PC-9 (cell line): ENCODE measurements around the gene CELF2. TPM values are rescaled to one million over a fixed set of nuclear protein-coding genes. Genes with fewer than 3 reads are reported as not detected.

Experiments used
- BruUV-seq: library from RNA; stranded (reverse); fragments of 400-500 nt; replicated peaks from 2 replicates; lab custom pipeline; 2021; lab: Mats Ljungman, UMichigan
- CTCF ChIA-PET: fragments of 300-600 bp; sonication (Branson Sonifier 250); formaldehyde crosslinking; loops from one replicate; lab custom pipeline; 2022; ENCODE audit warnings: antibody characterized with exemption; lab: Charles Lee
- POLR2A ChIA-PET: fragments of 300-600 bp; sonication (Branson Sonifier 250); formaldehyde crosslinking; loops from one replicate; lab custom pipeline; 2022; ENCODE audit warnings: antibody characterized with exemption; ENCODE audit not compliant: unreplicated experiment; lab: Charles Lee
- DNase-seq, 2 experiments: peaks; one replicate each; pipeline versions ENCODE4 v3.0.0 to v3.0.0-alpha.2; 2015 to 2022; ENCODE audit warnings: mixed read lengths in 1 of 2
- H2AFZ ChIP-seq: fragments of 200-600 bp; sonication (generic); 2 replicates; pipeline ENCODE4 v1.8.1; 2017; ENCODE audit warnings: antibody characterized with exemption
- H3F3A ChIP-seq: fragments of 200-600 bp; sonication (generic); 2 replicates; pipeline ENCODE4 v1.8.1; 2017; ENCODE audit warnings: antibody characterized with exemption, mild to moderate bottlenecking, low read depth; ENCODE audit not compliant: insufficient read depth
- H3K27ac ChIP-seq: fragments of 200-600 bp; sonication (generic); 2 replicates; pipeline ENCODE4 v1.6.1; 2016; ENCODE audit warnings: mixed run types
- H3K27me3 ChIP-seq: fragments of 200-600 bp; sonication (generic); 2 replicates; pipeline ENCODE4 v1.6.1; 2016; ENCODE audit warnings: low read depth, mixed run types; ENCODE audit not compliant: insufficient read depth
- H3K36me3 ChIP-seq: fragments of 200-600 bp; sonication (generic); 2 replicates; pipeline ENCODE4 v1.6.1; 2016; ENCODE audit warnings: low read depth, mixed run types
- H3K4me1 ChIP-seq: fragments of 200-600 bp; sonication (generic); replicated peaks from 2 replicates; pipeline ENCODE4 v1.6.1; 2016; ENCODE audit warnings: mixed run types; ENCODE audit not compliant: insufficient read depth
- H3K4me2 ChIP-seq: fragments of 200-600 bp; sonication (generic); 2 replicates; pipeline ENCODE4 v1.6.1; 2017; ENCODE audit warnings: mixed run types
- H3K4me3 ChIP-seq: fragments of 200-600 bp; sonication (generic); 2 replicates; pipeline ENCODE4 v1.6.1; 2016; ENCODE audit warnings: mixed run types
- H3K79me2 ChIP-seq: fragments of 200-600 bp; sonication (generic); 2 replicates; pipeline ENCODE4 v1.6.1; 2017; ENCODE audit warnings: low read depth, mixed run types
- H3K9me2 ChIP-seq: fragments of 200-600 bp; sonication (generic); 2 replicates; pipeline ENCODE4 v1.8.1; 2017; ENCODE audit warnings: mild to moderate bottlenecking; ENCODE audit not compliant: insufficient read depth
- H3K9me3 ChIP-seq: fragments of 200-600 bp; sonication (generic); 2 replicates; pipeline ENCODE4 v1.8.1; 2016; ENCODE audit warnings: low read depth; ENCODE audit not compliant: insufficient read depth
- H4K20me1 ChIP-seq: fragments of 200-600 bp; sonication (generic); 2 replicates; pipeline ENCODE4 v1.8.1; 2017; ENCODE audit not compliant: insufficient read depth
- CTCF ChIP-seq: fragments of 200-600 bp; sonication (generic); conservative IDR thresholded peaks from 2 replicates; pipeline ENCODE4 v1.6.1; 2017; ENCODE audit warnings: mixed run types, antibody characterized with exemption, mild to moderate bottlenecking, moderate library complexity
- EZH2 ChIP-seq: fragments of 200-600 bp; sonication (generic); IDR thresholded peaks from 2 replicates; pipeline ENCODE4 v1.8.0; 2017; ENCODE audit warnings: antibody characterized with exemption, low read depth
- intact Hi-C: fragments of 100-400 bp; cut with micrococcal nuclease; formaldehyde crosslinking; loops from one replicate; pipeline ENCODE4 v1.10.0; 2022; ENCODE audit not compliant: unreplicated experiment
- total RNA-seq: library from RNA; stranded (reverse); gene quantifications from 2 replicates; pipeline ENCODE4 v1.2.3, GENCODE V29; 2021

The CELF2 gene
- total RNA-seq, 1 experiment from 2014 or later, result not detected

- no peak for DNase-seq
- POLR2A ChIA-PET, result no interaction called here
Measured at GRCh38 chr10:11105676-11106004, 88.0 kb downstream of the CELF2 start.

GRCh38 chr10:11106621-11107374 is 89.1 kb downstream of the CELF2 start:
- no peak overlapping the region for H2AFZ ChIP-seq
- H3K4me3 ChIP-seq, result no peak overlapping the region
- H3K36me3 ChIP-seq, result no peaks in the 10 kb centered on the region
- peaks cover 14% of the 10 kb centered on the region for H3K27me3 ChIP-seq
- no peaks in the 10 kb centered on the region for H3K9me3 ChIP-seq
- TF ChIP-seq EZH2 (no peak), CTCF (no peak)
- no peaks in the 10 kb centered on the region for H3F3A ChIP-seq
- no peak overlapping the region for H3K4me2 ChIP-seq
- no peak overlapping the region for H3K27ac ChIP-seq
- no peaks in the 10 kb centered on the region for H4K20me1 ChIP-seq
- no peaks in the 10 kb centered on the region for H3K79me2 ChIP-seq
- CTCF ChIA-PET, result no interaction called here
- intact Hi-C loops, result no loop called here
- H3K4me1 ChIP-seq, result no peaks in the 10 kb centered on the region
- no peak for DNase-seq
- no TSS peak for BruUV-seq
- POLR2A ChIA-PET, result no interaction called here
- no peaks in the 10 kb centered on the region for H3K9me2 ChIP-seq

More at GRCh38 chr10:11105676-11106004, 88.0 kb downstream of the CELF2 start:
- H3K27me3 ChIP-seq, result peaks cover 10% of the 10 kb centered on the region; the same call in 1 of the 2 replicates
- H3F3A ChIP-seq, result no peaks in the 10 kb centered on the region
- H3K9me3 ChIP-seq, result no peaks in the 10 kb centered on the region
- BruUV-seq, result no TSS peak
- intact Hi-C loops, result no loop called here
- CTCF ChIA-PET, result no interaction called here
- H3K36me3 ChIP-seq, result no peaks in the 10 kb centered on the region
- H3K9me2 ChIP-seq, result no peaks in the 10 kb centered on the region
- TF ChIP-seq EZH2 (no peak), CTCF (no peak)
- H3K4me1 ChIP-seq, result no peaks in the 10 kb centered on the region
- no peak overlapping the region for H3K4me2 ChIP-seq
- H4K20me1 ChIP-seq, result no peaks in the 10 kb centered on the region
- H3K79me2 ChIP-seq, result no peaks in the 10 kb centered on the region
- H2AFZ ChIP-seq, result no peak overlapping the region
- no peak overlapping the region for H3K27ac ChIP-seq
- H3K4me3 ChIP-seq, result no peak overlapping the region

GRCh38 chr10:11107948-11108347 is 90.3 kb downstream of the CELF2 start:
- Histone ChIP-seq H3K27me3 (peaks cover 25% of the 10 kb centered on the region), H3F3A (no peaks in the 10 kb centered on the region), H3K4me2 (no peak overlapping the region), H3K9me3 (no peaks in the 10 kb centered on the region), H4K20me1 (no peaks in the 10 kb centered on the region), H3K27ac (no peak overlapping the region), H3K36me3 (no peaks in the 10 kb centered on the region), H3K4me1 (no peaks in the 10 kb centered on the region), H3K79me2 (no peaks in the 10 kb centered on the region), H3K9me2 (no peaks in the 10 kb centered on the region), H2AFZ (no peak overlapping the region), H3K4me3 (no peak overlapping the region)
- ChIA-PET POLR2A (no interaction called here), CTCF (no interaction called here)
- TF ChIP-seq CTCF (no peak), EZH2 (no peak)
- DNase-seq, result no peak
- intact Hi-C loops, result no loop called here
- no TSS peak for BruUV-seq
